HepG2 (cell line): ENCODE results near the gene NOC4L.

Experiments used
- CHCHD3 ChIP-seq: sonication (generic); formaldehyde crosslinking; IDR thresholded peaks from 2 replicates; pipeline ENCODE4 v1.8.0; 2022; ENCODE audit warnings: mild to moderate bottlenecking, missing genetic modification reagents, moderate library complexity
- CTCF ChIP-seq: sonication (generic); formaldehyde crosslinking; IDR thresholded peaks from 2 replicates; pipeline ENCODE4 v1.5.0; 2020; ENCODE audit warnings: mild to moderate bottlenecking, missing genetic modification reagents, moderate library complexity
- JARID2 ChIP-seq: sonication (generic); formaldehyde crosslinking; IDR thresholded peaks from 2 replicates; pipeline ENCODE4 v1.8.1; 2023; ENCODE audit warnings: missing genetic modification reagents, inconsistent platforms; ENCODE audit not compliant: insufficient replicate concordance
- POLR2AphosphoS5 ChIP-seq: IDR thresholded peaks from 2 replicates; pipeline ENCODE4 v1.6.1; 2012; ENCODE audit warnings: low read depth, low read length
- RAD21 ChIP-seq: fragments of 450-650 bp; formaldehyde crosslinking; IDR thresholded peaks from 2 replicates; pipeline ENCODE4 v1.5.0; 2020; ENCODE audit warnings: mild to moderate bottlenecking
- STAT6 ChIP-seq: sonication (generic); formaldehyde crosslinking; IDR thresholded peaks from 2 replicates; pipeline ENCODE4 v1.4.0; 2020; ENCODE audit warnings: missing genetic modification reagents, mild to moderate bottlenecking, borderline replicate concordance
- ZC3H13 ChIP-seq: sonication (generic); formaldehyde crosslinking; IDR thresholded peaks from 2 replicates; pipeline ENCODE4 v1.8.1; 2023; ENCODE audit warnings: mild to moderate bottlenecking, missing genetic modification reagents, moderate library complexity
- ZNF264 ChIP-seq: sonication (generic); formaldehyde crosslinking; IDR thresholded peaks from 2 replicates; pipeline ENCODE4 v1.4.0; 2020; ENCODE audit warnings: missing genetic modification reagents
- ZNF274 ChIP-seq: sonication (generic); formaldehyde crosslinking; IDR thresholded peaks from 2 replicates; pipeline ENCODE4 v1.5.1; 2020; ENCODE audit warnings: mild to moderate bottlenecking, missing genetic modification reagents
- ZNF703 ChIP-seq: sonication (generic); formaldehyde crosslinking; IDR thresholded peaks from 2 replicates; pipeline ENCODE4 v1.5.1; 2020; ENCODE audit warnings: missing genetic modification reagents, mild to moderate bottlenecking, moderate library complexity, borderline replicate concordance
- ZNF782 ChIP-seq: sonication (generic); formaldehyde crosslinking; IDR thresholded peaks from 2 replicates; pipeline ENCODE4 v1.4.0; 2020; ENCODE audit warnings: missing genetic modification reagents, mild to moderate bottlenecking, borderline replicate concordance
- ZSCAN29 ChIP-seq: sonication (generic); formaldehyde crosslinking; conservative IDR thresholded peaks from 2 replicates; pipeline ENCODE4 v1.4.0; 2020; ENCODE audit warnings: mild to moderate bottlenecking, missing genetic modification reagents
- TF ChIP-seq, protein P1 (sequence below): IDR thresholded peaks from 2 replicates; pipeline ENCODE4 v1.6.1; 2016

GRCh38 chr12:132146772-132147422 is 2.6 kb downstream of the NOC4L start:
- TF ChIP-seq POLR2AphosphoS5 (no peak), CTCF (CRISPR knock-in tag) (no peak), STAT6 (CRISPR knock-in tag) (no peak), JARID2 (CRISPR knock-in tag) (no peak), ZNF782 (CRISPR knock-in tag) (no peak), ZNF703 (CRISPR knock-in tag) (no peak), ZC3H13 (no peak), ZSCAN29 (no peak), CHCHD3 (CRISPR knock-in tag) (no peak), ZNF264 (no peak), ZNF274 (CRISPR knock-in tag) (no peak), RAD21 (CRISPR knock-in tag) (no peak)
- TF ChIP-seq, protein P1, sequence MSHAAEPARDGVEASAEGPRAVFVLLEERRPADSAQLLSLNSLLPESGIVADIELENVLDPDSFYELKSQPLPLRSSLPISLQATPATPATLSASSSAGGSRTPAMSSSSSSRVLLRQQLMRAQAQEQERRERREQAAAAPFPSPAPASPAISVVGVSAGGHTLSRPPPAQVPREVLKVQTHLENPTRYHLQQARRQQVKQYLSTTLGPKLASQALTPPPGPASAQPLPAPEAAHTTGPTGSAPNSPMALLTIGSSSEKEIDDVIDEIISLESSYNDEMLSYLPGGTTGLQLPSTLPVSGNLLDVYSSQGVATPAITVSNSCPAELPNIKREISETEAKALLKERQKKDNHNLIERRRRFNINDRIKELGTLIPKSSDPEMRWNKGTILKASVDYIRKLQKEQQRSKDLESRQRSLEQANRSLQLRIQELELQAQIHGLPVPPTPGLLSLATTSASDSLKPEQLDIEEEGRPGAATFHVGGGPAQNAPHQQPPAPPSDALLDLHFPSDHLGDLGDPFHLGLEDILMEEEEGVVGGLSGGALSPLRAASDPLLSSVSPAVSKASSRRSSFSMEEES: no peak
